HepG2 (cell line): ENCODE measurements around the gene TGM6. TPM values are rescaled to one million over a fixed set of nuclear protein-coding genes. Genes with fewer than 3 reads are reported as not detected.

Source experiments
- BATF2 ChIP-seq: sonication (generic); formaldehyde crosslinking; IDR thresholded peaks from 2 replicates; pipeline ENCODE4 v1.8.0; 2022; ENCODE audit warnings: mild to moderate bottlenecking, missing genetic modification reagents, moderate library complexity
- CAMTA2 ChIP-seq: sonication (generic); formaldehyde crosslinking; IDR thresholded peaks from 2 replicates; pipeline ENCODE4 v1.4.0; 2020; ENCODE audit warnings: mild to moderate bottlenecking, missing genetic modification reagents, borderline replicate concordance
- CBX5 ChIP-seq: sonication (generic); formaldehyde crosslinking; IDR thresholded peaks from 2 replicates; pipeline ENCODE4 v1.4.0; 2020; ENCODE audit warnings: missing genetic modification reagents, borderline replicate concordance
- ESRRA ChIP-seq: sonication (generic); formaldehyde crosslinking; IDR thresholded peaks from 2 replicates; pipeline ENCODE4 v1.5.1; 2020; ENCODE audit warnings: mild to moderate bottlenecking, low read depth, missing genetic modification reagents
- FIP1L1 ChIP-seq: fragments of 200-400 bp; formaldehyde crosslinking; IDR thresholded peaks from 2 replicates; pipeline ENCODE4 v1.6.1; 2018; ENCODE audit warnings: low read depth, mild to moderate bottlenecking, low read length, moderate library complexity, borderline replicate concordance; ENCODE audit not compliant: insufficient read depth
- JUNB ChIP-seq: sonication (generic); formaldehyde crosslinking; IDR thresholded peaks from 2 replicates; pipeline ENCODE4 v1.8.0; 2022; ENCODE audit warnings: missing genetic modification reagents, mild to moderate bottlenecking, borderline replicate concordance
- MAFG ChIP-seq: sonication (generic); formaldehyde crosslinking; IDR thresholded peaks from 2 replicates; pipeline ENCODE4 v1.5.1; 2020; ENCODE audit warnings: mild to moderate bottlenecking, missing genetic modification reagents
- MEF2D ChIP-seq: sonication (generic); formaldehyde crosslinking; IDR thresholded peaks from 2 replicates; pipeline ENCODE4 v1.5.1; 2020; ENCODE audit warnings: mild to moderate bottlenecking, missing genetic modification reagents
- MEIS1 ChIP-seq: sonication (generic); formaldehyde crosslinking; IDR thresholded peaks from 2 replicates; pipeline ENCODE4 v1.9.0; 2021; ENCODE audit warnings: mild to moderate bottlenecking, missing genetic modification reagents, moderate library complexity, borderline replicate concordance
- NBN ChIP-seq: fragments of 450-650 bp; conservative IDR thresholded peaks from 2 replicates; pipeline ENCODE4 v1.6.1; 2017
- RBM39 ChIP-seq: fragments of 200-400 bp; formaldehyde crosslinking; IDR thresholded peaks from one replicate; pipeline ENCODE4 v1.6.1; 2018; ENCODE audit warnings: antibody characterized with exemption, mild to moderate bottlenecking, low read depth, low read length; ENCODE audit not compliant: poor library complexity, severe bottlenecking
- SCMH1 ChIP-seq: sonication (generic); formaldehyde crosslinking; IDR thresholded peaks from 2 replicates; pipeline ENCODE4 v1.9.0; 2021; ENCODE audit warnings: missing genetic modification reagents, mild to moderate bottlenecking, borderline replicate concordance
- ZNF343 ChIP-seq: sonication (generic); formaldehyde crosslinking; IDR thresholded peaks from 2 replicates; pipeline ENCODE4 v1.4.0; 2020; ENCODE audit warnings: mild to moderate bottlenecking, missing genetic modification reagents
- ZNF350 ChIP-seq: sonication (generic); formaldehyde crosslinking; IDR thresholded peaks from 2 replicates; pipeline ENCODE4 v1.4.0; 2020; ENCODE audit warnings: mild to moderate bottlenecking, low read depth, missing genetic modification reagents, borderline replicate concordance
- ZNF441 ChIP-seq: sonication (generic); formaldehyde crosslinking; IDR thresholded peaks from 2 replicates; pipeline ENCODE4 v1.7.0; 2021; ENCODE audit warnings: missing genetic modification reagents, borderline replicate concordance
- ZNF558 ChIP-seq: sonication (generic); formaldehyde crosslinking; IDR thresholded peaks from 2 replicates; pipeline ENCODE4 v1.9.0; 2022; ENCODE audit warnings: mild to moderate bottlenecking, missing genetic modification reagents, borderline replicate concordance
- ZNF749 ChIP-seq: sonication (generic); formaldehyde crosslinking; IDR thresholded peaks from 2 replicates; pipeline ENCODE4 v1.8.0; 2022; ENCODE audit warnings: mild to moderate bottlenecking, missing genetic modification reagents, moderate library complexity, borderline replicate concordance
- ZNF780A ChIP-seq: sonication (generic); formaldehyde crosslinking; IDR thresholded peaks from 2 replicates; pipeline ENCODE4 v1.8.0; 2022; ENCODE audit warnings: mild to moderate bottlenecking, missing genetic modification reagents, moderate library complexity
- ZSCAN12 ChIP-seq: sonication (generic); formaldehyde crosslinking; IDR thresholded peaks from 2 replicates; pipeline ENCODE4 v1.9.0; 2021; ENCODE audit warnings: mild to moderate bottlenecking, missing genetic modification reagents
- polyA plus RNA-seq, 8 experiments: library from polyadenylated mRNA; depleted of rRNA in 3 of 8; stranded (reverse) in 7 of 8; unstranded in 1 of 8; fragments of >200 nt; fragmentation: Illumina TruSeq in 4 of 8; extraction: Trizol in 4 of 8; gene quantifications; 2 replicates each; pipeline versions ENCODE4 v1.2.1 to v1.2.3, GENCODE V29; 2011 to 2016; ENCODE audit warnings: low read depth in 4 of 8, missing spikeins in 1 of 8, mixed read lengths in 1 of 8; ENCODE audit not compliant: insufficient read depth in 1 of 8
- total RNA-seq, 5 experiments: library from RNA; depleted of rRNA; stranded (reverse); fragments of >200 nt; fragmentation: Illumina TruSeq; extraction: Trizol; gene quantifications; 2 replicates each; pipeline ENCODE4 v1.2.3, GENCODE V29; 2016; ENCODE audit warnings: low read depth in 1 of 5
- TF ChIP-seq, protein P1 (sequence below): sonication (generic); formaldehyde crosslinking; IDR thresholded peaks from 2 replicates; pipeline ENCODE4 v1.4.0; 2020; ENCODE audit warnings: missing genetic modification reagents; ENCODE audit errors: not compliant biosample characterization
- TF ChIP-seq, protein P2 (sequence below): sonication (generic); formaldehyde crosslinking; IDR thresholded peaks from 2 replicates; pipeline ENCODE4 v1.8.1; 2023; ENCODE audit warnings: mild to moderate bottlenecking, missing genetic modification reagents
- TF ChIP-seq, protein P3 (sequence below): sonication (generic); formaldehyde crosslinking; IDR thresholded peaks from 2 replicates; pipeline ENCODE4 v1.9.0; 2021; ENCODE audit warnings: missing genetic modification reagents, borderline replicate concordance

The TGM6 gene
- total and polyA plus RNA-seq, 2 of the 13 experiments (the other 11 are each of a cell fraction or from before 2014, with no cell fraction given) = not detected

DNA sequence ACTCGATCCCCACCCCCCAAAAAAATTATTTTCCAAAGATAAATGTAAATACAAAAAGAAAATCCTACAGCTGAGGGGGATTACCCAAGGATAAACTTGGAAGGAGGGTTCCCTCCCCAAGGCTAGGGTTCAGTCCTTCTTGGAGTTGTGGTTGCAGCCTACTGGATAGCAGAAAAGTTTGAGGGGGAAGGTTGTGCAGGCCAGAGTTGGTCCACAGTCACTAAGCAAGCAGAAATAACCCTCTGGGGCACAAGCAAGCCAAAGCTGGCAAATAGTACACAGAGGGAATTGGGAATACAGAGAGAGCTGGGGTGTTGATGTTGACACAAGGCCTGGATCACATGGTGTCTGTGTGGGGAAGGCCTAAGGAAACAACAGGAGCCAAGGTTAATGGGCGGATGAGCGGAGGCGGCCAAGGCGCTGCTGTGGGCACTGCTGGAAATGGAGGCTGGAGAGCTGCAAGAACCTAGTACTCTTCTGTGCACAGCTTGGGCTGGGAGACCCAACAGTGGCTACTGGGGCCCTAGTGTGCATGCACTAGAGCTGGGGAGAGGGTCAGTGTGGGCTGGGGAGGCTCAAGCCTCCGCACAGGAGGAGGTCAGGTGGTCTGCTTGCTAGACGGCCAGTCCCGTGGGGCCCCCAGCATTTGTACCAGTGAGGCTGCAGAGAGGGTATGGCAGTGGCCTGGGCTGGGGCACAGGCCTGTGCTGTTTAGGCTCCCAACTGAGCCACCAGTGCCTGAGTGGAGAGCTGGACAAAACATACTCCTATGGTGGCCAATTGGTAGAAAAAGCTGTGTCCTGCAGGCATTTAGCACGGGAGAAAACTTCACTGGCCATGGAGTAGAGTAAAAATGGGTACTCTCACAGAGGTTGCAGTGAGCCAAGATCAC, 95.4 kb downstream of the TGM6 start (continued):
- TF ChIP-seq, protein P1, sequence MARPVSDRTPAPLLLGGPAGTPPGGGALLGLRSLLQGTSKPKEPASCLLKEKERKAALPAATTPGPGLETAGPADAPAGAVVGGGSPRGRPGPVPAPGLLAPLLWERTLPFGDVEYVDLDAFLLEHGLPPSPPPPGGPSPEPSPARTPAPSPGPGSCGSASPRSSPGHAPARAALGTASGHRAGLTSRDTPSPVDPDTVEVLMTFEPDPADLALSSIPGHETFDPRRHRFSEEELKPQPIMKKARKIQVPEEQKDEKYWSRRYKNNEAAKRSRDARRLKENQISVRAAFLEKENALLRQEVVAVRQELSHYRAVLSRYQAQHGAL (CRISPR knock-in tag) = no peak
- TF ChIP-seq BATF2 (no peak), ZNF441 (CRISPR knock-in tag) (no peak; the same call in 1 of the 2 replicates), ZNF780A (CRISPR knock-in tag) (no peak), JUNB (CRISPR knock-in tag) (no peak), ESRRA (CRISPR knock-in tag) (0 out of 2 replicates have a peak, but pooled peaks have one; percentile 44), ZNF558 (CRISPR knock-in tag) (no peak; the same call in 1 of the 2 replicates), ZSCAN12 (CRISPR knock-in tag) (0 out of 2 replicates have a peak, but pooled peaks have one; percentile 25), RBM39 (peak; percentile 56), CAMTA2 (peak; percentile 88; the same call in 1 of the 2 replicates), ZNF350 (CRISPR knock-in tag) (peak; percentile 92), NBN (no peak), CBX5 (CRISPR knock-in tag) (peak; percentile 55; the same call in 1 of the 2 replicates), ZNF343 (CRISPR knock-in tag) (peak; percentile 32; the same call in 1 of the 2 replicates), MAFG (CRISPR knock-in tag) (no peak), FIP1L1 (no peak), MEIS1 (CRISPR knock-in tag) (peak; percentile 72; the same call in 1 of the 2 replicates), MEF2D (CRISPR knock-in tag) (peak; percentile 71), ZNF749 (no peak), SCMH1 (no peak)
- TF ChIP-seq, protein P2, sequence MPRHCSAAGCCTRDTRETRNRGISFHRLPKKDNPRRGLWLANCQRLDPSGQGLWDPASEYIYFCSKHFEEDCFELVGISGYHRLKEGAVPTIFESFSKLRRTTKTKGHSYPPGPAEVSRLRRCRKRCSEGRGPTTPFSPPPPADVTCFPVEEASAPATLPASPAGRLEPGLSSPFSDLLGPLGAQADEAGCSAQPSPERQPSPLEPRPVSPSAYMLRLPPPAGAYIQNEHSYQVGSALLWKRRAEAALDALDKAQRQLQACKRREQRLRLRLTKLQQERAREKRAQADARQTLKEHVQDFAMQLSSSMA = peak; percentile 67; the same call in 1 of the 2 replicates
- TF ChIP-seq, protein P3, sequence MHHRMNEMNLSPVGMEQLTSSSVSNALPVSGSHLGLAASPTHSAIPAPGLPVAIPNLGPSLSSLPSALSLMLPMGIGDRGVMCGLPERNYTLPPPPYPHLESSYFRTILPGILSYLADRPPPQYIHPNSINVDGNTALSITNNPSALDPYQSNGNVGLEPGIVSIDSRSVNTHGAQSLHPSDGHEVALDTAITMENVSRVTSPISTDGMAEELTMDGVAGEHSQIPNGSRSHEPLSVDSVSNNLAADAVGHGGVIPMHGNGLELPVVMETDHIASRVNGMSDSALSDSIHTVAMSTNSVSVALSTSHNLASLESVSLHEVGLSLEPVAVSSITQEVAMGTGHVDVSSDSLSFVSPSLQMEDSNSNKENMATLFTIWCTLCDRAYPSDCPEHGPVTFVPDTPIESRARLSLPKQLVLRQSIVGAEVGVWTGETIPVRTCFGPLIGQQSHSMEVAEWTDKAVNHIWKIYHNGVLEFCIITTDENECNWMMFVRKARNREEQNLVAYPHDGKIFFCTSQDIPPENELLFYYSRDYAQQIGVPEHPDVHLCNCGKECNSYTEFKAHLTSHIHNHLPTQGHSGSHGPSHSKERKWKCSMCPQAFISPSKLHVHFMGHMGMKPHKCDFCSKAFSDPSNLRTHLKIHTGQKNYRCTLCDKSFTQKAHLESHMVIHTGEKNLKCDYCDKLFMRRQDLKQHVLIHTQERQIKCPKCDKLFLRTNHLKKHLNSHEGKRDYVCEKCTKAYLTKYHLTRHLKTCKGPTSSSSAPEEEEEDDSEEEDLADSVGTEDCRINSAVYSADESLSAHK (CRISPR knock-in tag) = no peak
